ENCODE data around the gene F13B.

Gene F13B

DNA sequence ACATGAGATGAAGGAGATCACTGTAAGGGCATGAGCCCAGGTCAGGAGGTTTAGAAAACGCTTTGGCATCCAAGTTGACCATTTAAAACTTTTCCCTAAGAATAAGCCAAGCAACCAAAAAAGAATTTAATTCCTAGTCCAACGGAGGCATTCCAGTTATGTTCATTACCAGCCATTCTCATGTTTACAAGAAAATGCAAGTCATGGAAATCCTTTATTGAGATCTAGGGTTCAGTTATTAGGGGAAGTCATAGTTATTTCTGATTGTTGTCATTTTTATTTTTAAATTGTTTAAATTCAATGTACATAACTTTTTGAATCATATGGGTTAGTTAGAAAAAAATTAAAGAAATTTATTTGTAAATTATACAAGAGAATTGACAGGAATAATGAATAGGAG is 65.2 kb downstream of the F13B start:
- TF ChIP-seq, protein P1, sequence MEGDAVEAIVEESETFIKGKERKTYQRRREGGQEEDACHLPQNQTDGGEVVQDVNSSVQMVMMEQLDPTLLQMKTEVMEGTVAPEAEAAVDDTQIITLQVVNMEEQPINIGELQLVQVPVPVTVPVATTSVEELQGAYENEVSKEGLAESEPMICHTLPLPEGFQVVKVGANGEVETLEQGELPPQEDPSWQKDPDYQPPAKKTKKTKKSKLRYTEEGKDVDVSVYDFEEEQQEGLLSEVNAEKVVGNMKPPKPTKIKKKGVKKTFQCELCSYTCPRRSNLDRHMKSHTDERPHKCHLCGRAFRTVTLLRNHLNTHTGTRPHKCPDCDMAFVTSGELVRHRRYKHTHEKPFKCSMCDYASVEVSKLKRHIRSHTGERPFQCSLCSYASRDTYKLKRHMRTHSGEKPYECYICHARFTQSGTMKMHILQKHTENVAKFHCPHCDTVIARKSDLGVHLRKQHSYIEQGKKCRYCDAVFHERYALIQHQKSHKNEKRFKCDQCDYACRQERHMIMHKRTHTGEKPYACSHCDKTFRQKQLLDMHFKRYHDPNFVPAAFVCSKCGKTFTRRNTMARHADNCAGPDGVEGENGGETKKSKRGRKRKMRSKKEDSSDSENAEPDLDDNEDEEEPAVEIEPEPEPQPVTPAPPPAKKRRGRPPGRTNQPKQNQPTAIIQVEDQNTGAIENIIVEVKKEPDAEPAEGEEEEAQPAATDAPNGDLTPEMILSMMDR (IDR thresholded peaks at IDR 0.05) = no peak
- TF ChIP-seq ZFX (IDR thresholded peaks at IDR 0.05; ENCODE audit: borderline replicate concordance) = no peak
- H3K27ac ChIP-seq = no peak overlapping the region

DNA sequence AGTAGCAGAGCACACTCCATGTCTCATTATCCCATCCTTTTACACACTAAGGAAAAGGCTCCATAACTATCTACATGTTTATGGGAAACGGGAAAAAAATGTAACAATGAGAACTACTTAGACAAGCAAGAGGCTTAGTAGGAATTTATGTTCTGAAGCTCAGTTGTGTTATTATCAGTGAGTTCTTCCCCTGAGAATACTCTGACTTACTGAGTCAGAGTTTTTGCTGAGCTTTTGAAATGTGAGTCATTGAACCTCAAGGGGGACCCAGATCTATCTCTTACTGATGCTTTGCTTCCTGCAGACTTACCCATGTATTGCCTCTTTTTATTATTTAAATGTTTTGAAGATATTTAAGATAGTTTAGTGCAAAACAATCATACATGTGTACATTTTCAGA is 69.6 kb downstream of the F13B start:
- TF ChIP-seq, protein P1 (IDR thresholded peaks at IDR 0.05) = no peak
- no peak for TF ChIP-seq ZFX (IDR thresholded peaks at IDR 0.05; ENCODE audit: borderline replicate concordance)
- no peak overlapping the region for H3K27ac ChIP-seq

DNA sequence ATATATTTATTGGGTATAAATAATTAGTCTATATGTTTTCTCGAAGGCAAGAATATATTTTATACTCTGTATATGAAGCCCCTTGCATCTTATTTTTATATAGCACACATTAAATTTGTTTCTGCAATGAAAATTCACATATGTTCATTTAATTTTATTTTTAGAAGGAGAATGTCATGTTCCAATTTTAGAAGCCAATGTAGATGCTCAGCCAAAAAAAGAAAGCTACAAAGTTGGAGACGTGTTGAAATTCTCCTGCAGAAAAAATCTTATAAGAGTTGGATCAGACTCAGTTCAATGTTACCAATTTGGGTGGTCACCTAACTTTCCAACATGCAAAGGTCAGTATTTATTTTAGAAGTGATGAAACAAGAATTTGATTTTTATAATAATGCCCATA is 73.1 kb downstream of the F13B start:
- no peak for TF ChIP-seq ZFX (IDR thresholded peaks at IDR 0.05; ENCODE audit: borderline replicate concordance)
- TF ChIP-seq, protein P1 (IDR thresholded peaks at IDR 0.05) = no peak
- H3K27ac ChIP-seq = no peak overlapping the region

DNA sequence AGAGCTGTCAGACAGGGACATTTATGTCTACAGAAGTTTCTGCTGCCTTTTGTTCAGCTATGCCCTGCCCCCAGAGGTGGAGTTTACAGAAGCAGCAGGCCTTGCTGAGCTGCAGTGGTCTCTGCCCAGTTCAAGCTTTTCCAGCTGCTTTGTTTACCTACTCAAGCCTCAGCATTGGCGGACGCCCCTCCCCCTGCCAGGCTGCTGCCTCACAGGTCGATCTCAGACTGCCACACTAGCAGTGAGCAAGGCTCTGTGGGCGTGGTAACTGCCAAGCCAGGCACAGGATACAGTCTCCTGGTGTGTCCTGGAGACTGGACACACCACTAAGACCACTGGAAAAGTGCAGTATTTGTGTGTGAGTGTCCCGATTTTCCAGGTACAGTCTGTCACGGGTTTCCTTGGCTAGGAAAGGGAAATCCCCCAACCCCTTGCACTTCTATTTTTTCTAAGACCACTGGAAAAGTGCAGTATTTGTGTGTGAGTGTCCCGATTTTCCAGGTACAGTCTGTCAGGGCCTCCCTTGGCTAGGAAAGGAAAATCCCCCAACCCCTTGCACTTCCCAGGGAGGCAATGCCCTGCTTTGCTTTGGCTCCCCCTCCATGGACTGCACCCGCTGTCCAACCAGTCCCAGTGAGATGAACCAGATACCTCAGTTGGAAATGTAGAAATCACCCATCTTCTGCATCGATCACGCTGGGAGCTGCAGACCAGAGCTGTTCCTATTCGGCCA is 75.0 kb downstream of the F13B start:
- TF ChIP-seq, protein P1 (IDR thresholded peaks at IDR 0.05) = peak; percentile 24
- peak overlapping the region; percentile 68 for H3K27ac ChIP-seq

All from 22Rv1 (cell line).